Transverse colon (tissue), 3 donors: ENCODE measurements around the gene ELAVL3.

Experiments used
- EP300 ChIP-seq: sonication (generic); formaldehyde crosslinking; IDR thresholded peaks from one replicate; pipeline ENCODE4 v1.6.1; 2017; ENCODE audit warnings: antibody characterized with exemption, low read depth
- POLR2A ChIP-seq: fragments of 450-650 bp; IDR thresholded peaks from one replicate; pipeline ENCODE4 v1.6.1; 2016; ENCODE audit warnings: antibody characterized with exemption, mild to moderate bottlenecking, moderate library complexity
- TF ChIP-seq, protein P1 (sequence below), 5 experiments: fragments of 200-600 bp in 3 of 5; fragments of 450-650 bp in 2 of 5; sonication (generic) in 3 of 5; IDR thresholded peaks; 1 replicate in 2 of 5; 2 replicates in 3 of 5; pipeline ENCODE4 v1.5.1; 2016 to 2017; ENCODE audit warnings: antibody characterized with exemption in 5 of 5, inconsistent platforms in 3 of 5, mild to moderate bottlenecking in 2 of 5, moderate library complexity in 1 of 5

DNA sequence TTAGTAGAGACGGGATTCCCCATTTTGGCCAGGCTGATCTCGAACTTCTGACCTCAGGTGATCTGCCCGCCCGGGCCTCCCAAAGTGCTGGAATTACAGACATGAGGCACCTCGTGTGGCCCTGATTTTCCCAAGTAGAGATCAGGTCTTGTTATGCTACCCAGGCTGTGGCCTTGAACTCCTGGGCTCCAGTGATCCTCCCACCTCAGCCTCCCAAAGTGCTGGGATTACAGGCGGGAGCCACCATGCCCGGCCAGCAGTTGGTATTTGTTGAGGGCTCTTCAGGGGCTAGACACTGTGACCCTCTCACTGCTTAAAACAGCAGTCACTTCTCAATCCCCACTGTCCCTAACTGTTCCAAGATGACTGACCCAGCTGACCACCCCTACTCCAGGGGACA, 8.5 kb upstream of the ELAVL3 start:
- TF ChIP-seq, protein P1, sequence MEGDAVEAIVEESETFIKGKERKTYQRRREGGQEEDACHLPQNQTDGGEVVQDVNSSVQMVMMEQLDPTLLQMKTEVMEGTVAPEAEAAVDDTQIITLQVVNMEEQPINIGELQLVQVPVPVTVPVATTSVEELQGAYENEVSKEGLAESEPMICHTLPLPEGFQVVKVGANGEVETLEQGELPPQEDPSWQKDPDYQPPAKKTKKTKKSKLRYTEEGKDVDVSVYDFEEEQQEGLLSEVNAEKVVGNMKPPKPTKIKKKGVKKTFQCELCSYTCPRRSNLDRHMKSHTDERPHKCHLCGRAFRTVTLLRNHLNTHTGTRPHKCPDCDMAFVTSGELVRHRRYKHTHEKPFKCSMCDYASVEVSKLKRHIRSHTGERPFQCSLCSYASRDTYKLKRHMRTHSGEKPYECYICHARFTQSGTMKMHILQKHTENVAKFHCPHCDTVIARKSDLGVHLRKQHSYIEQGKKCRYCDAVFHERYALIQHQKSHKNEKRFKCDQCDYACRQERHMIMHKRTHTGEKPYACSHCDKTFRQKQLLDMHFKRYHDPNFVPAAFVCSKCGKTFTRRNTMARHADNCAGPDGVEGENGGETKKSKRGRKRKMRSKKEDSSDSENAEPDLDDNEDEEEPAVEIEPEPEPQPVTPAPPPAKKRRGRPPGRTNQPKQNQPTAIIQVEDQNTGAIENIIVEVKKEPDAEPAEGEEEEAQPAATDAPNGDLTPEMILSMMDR (IDR thresholded peaks at IDR 0.05) = no peak
- TF ChIP-seq POLR2A = no peak
- TF ChIP-seq EP300 = no peak
